ENCODE measurements around the gene TIMP2. TPM values are rescaled to one million over a fixed set of nuclear protein-coding genes. Genes with fewer than 3 reads are reported as not detected.
A peak's percentile ranks its signal among the peaks of the same experiment; 100 is the strongest.

The TIMP2 gene
- total and polyA plus RNA-seq, 11 donors, result 25.1 to 201 (median 88.3) TPM

DNA sequence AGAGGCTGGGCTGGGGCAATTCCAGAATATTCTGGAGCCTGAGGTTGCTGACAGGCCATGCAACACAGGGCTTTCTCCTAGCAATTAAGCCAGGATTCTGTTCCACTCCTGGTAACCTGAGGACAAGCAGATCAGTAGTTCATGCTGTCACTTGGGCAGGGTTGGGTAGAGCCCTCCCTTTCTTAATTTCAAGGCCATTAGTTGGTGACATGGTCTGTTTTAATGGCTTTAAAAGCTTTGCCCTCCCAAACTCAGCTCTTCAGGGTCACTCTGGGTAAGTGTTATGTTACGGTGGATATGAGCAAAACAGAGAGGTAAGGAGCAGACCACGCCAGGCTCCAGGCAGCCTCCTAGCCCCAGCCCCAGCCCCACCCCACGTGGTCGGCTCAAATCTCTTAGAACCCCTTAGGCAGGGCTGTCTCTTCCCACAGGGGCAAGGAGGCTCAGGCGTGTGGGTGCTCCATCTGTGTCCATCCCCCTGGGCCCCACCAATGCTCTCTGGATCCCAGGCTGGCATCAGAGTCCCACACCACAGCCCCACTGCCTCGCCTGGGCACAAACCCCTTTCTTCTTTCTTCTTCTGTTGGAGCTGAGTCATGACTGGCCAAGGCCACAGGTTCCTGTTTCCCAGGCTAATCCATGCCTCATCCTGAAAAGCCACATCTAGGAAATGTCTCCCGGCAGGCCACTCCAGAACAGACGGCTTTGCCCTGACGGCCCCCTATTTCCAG lies 49.7 kb downstream of the TIMP2 start:
- Histone ChIP-seq H3K27me3 (no peaks in the 10 kb centered on the region), H3K9me3 (no peaks in the 10 kb centered on the region), H3K36me3 (peaks cover 0 to 34% (median 23%) of the 10 kb centered on the region in 9 donors), H3K27ac (peak overlapping the region in 7 of 12 donors; percentile 17 to 75 (median 55)), H3K4me1 (peaks cover 0 to 62% (median 54%) of the 10 kb centered on the region in 12 donors), H3K4me3 (no peak overlapping the region)
- no peak for ATAC-seq
- intact Hi-C loops (cut with DNase I), result no loop called here
- DNase-seq, result peak in 1 of 5 donors; percentile 41
- TF ChIP-seq, protein P1, sequence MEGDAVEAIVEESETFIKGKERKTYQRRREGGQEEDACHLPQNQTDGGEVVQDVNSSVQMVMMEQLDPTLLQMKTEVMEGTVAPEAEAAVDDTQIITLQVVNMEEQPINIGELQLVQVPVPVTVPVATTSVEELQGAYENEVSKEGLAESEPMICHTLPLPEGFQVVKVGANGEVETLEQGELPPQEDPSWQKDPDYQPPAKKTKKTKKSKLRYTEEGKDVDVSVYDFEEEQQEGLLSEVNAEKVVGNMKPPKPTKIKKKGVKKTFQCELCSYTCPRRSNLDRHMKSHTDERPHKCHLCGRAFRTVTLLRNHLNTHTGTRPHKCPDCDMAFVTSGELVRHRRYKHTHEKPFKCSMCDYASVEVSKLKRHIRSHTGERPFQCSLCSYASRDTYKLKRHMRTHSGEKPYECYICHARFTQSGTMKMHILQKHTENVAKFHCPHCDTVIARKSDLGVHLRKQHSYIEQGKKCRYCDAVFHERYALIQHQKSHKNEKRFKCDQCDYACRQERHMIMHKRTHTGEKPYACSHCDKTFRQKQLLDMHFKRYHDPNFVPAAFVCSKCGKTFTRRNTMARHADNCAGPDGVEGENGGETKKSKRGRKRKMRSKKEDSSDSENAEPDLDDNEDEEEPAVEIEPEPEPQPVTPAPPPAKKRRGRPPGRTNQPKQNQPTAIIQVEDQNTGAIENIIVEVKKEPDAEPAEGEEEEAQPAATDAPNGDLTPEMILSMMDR (IDR thresholded peaks at IDR 0.05), result no peak
- TF ChIP-seq POLR2A (IDR thresholded peaks at IDR 0.05), result no peak
- WGBS, 4 donors, result 69 to 91% (median 73%) methylated on average over 9 of the region's 9 CpGs

DNA sequence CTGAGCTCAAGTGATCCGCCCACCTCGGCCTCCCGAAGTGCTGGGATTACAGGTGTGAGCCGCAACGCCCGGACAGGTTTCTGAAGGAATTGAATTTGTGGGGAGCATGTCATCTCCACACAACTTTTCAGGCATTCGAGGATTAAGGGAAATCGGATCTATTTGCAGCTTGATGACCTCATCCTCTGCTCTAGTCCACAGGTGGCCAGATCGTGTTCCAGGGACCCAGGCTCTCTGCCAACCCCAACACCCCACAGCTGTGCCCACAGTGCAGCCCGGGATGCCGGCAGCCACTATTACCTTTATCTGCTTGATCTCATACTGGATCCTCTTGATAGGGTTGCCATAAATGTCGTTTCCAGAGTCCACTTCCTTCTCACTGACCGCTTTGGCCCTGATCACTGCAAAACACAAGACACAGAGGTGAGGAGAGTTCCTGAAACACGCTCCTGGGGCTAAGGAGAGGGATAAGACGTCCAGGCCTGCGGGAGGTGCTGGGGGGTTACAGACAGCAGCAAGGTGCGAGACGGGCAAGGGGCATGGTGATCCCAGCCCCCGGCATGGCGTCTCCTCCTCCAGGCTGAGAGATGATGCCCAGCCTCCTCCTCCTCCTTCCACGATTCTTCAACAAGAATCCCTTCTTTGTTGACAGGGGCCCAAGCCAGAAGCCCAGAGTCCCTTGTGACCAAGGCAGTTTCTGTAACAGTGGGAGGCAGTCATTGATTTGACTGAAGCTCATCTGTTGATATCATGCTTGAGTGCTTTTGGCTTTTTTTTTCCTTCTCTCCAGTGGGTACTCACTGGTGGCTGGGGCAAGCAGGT lies 51.5 kb downstream of the TIMP2 start:
- DNase-seq (peak in 4 of 5 donors; percentile 38 to 68 (median 62)), ATAC-seq (peak; percentile 48 to 82 (median 50))
- Histone ChIP-seq H3K27ac (peak overlapping the region; percentile 20 to 75 (median 65)), H3K27me3 (no peaks in the 10 kb centered on the region), H3K4me3 (no peak overlapping the region), H3K4me1 (peaks cover 0 to 46% (median 40%) of the 10 kb centered on the region in 12 donors), H3K9me3 (no peaks in the 10 kb centered on the region), H3K36me3 (peaks cover 0 to 52% (median 41%) of the 10 kb centered on the region in 9 donors)
- WGBS, 4 donors, result 39 to 52% (median 47%) methylated on average over 20 to 21 of the region's 21 CpGs
- intact Hi-C loops (cut with DNase I), result no loop called here
- TF ChIP-seq, protein P1 (IDR thresholded peaks at IDR 0.05), result no peak
- TF ChIP-seq POLR2A (IDR thresholded peaks at IDR 0.05), result no peak

DNA sequence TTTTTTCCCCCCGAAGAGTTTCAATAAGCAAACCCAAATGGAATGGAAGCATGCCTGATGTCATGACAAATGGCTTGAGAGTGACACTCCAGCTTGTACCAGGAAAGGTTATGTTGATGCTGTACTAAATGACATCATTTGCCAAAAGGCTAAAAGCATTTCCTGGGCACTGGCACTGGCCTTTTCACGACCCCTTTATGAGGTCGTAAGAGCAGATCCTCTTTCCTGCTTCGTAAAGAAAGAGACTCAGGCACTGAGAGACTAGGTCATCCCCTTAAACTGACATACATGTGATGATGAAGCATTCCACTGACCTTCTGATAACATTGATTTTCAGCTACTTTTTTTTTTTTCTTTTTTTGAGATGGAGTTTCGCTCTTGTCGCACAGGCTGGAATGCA lies 52.7 kb downstream of the TIMP2 start:
- peaks cover 0 to 61% (median 51%) of the 10 kb centered on the region in 9 donors for H3K36me3 ChIP-seq
- TF ChIP-seq, protein P1 (IDR thresholded peaks at IDR 0.05), result no peak
- no peak for TF ChIP-seq POLR2A (IDR thresholded peaks at IDR 0.05)
- peaks cover 0 to 45% (median 38%) of the 10 kb centered on the region in 12 donors for H3K4me1 ChIP-seq
- DNase-seq (peak in 1 of 5 donors; percentile 4), ATAC-seq (no peak)
- intact Hi-C loops (cut with DNase I), result no loop called here
- 85 to 90% (median 88%) methylated on average over 6 of the region's 6 CpGs for WGBS, 4 donors
- H3K27ac ChIP-seq, result peak overlapping the region in 1 of 12 donors; percentile 70
- H3K4me3 ChIP-seq, result no peak overlapping the region
- no peaks in the 10 kb centered on the region for H3K9me3 ChIP-seq
- H3K27me3 ChIP-seq, result no peaks in the 10 kb centered on the region

DNA sequence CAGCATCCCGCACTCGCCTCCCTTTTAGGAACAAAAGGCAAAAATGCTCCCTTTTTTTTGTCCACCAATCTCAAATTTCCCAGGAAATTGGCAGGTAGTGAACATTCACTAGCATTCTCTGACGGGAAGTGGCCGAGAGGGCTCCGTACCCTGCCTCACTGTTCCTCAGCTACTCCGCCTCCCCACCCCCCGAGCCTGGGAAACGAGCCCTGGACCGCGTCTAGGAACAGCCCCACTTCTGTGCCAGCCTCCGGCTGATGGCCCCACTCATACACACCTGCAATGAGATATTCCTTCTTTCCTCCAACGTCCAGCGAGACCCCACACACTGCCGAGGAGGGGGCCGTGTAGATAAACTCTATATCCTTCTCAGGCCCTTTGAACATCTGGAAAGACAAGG lies 54.6 kb downstream of the TIMP2 start:
- peak in 1 of 5 donors; percentile 9 for DNase-seq
- no peak for TF ChIP-seq POLR2A (IDR thresholded peaks at IDR 0.05)
- TF ChIP-seq, protein P1 (IDR thresholded peaks at IDR 0.05), result no peak
- Histone ChIP-seq H3K9me3 (no peaks in the 10 kb centered on the region), H3K36me3 (peaks cover 0 to 68% (median 51%) of the 10 kb centered on the region in 9 donors), H3K27ac (no peak overlapping the region), H3K4me1 (peaks cover 0 to 41% (median 29%) of the 10 kb centered on the region in 12 donors), H3K27me3 (no peaks in the 10 kb centered on the region), H3K4me3 (no peak overlapping the region)
- ATAC-seq, result no peak
- intact Hi-C loops (cut with DNase I), result no loop called here
- 81 to 84% (median 82%) methylated on average over 15 of the region's 15 CpGs for WGBS, 4 donors

All from heart left ventricle (tissue), 16 donors.